GM18505 (cell line): ENCODE results near the gene CCT5.
"Not testable (repeated sequence)": the region's sequence is repeated elsewhere in the genome, so short reads cannot be mapped to it uniquely, and the experiment has no call there.

ENCODE experiments used
- ATAC-seq: cut with Tn5 transposase; IDR thresholded peaks from one replicate; pipeline ENCODE4 v1.9.1; 2021; ENCODE audit not compliant: unreplicated experiment
- POLR2A ChIP-seq: IDR thresholded peaks from 4 replicates; pipeline ENCODE4 v1.6.1; 2011; ENCODE audit warnings: borderline replicate concordance; ENCODE audit not compliant: insufficient read depth, insufficient read length; ENCODE audit errors: extremely low read depth

The CCT5 gene

GRCh38 chr5:10259899-10260298 lies 9.8 kb downstream of the CCT5 start:
- TF ChIP-seq POLR2A: no peak
- no peak for ATAC-seq

GRCh38 chr5:10261065-10261464 lies 11.0 kb downstream of the CCT5 start:
- TF ChIP-seq POLR2A: no peak
- ATAC-seq: no peak

- ATAC-seq: no peak
- TF ChIP-seq POLR2A: no peak
These were observed 12.2 kb downstream of the CCT5 start for GRCh38 chr5:10262121-10262774.

- TF ChIP-seq POLR2A: no peak
- ATAC-seq: no peak
These were observed 12.9 kb downstream of the CCT5 start for GRCh38 chr5:10262995-10263394.

- ATAC-seq: no peak
These were observed 14.5 kb downstream of the CCT5 start for GRCh38 chr5:10264604-10265003.

GRCh38 chr5:10265245-10266109 lies 15.4 kb downstream of the CCT5 start:
- TF ChIP-seq POLR2A: peak; percentile 4
- ATAC-seq: no peak

More at GRCh38 chr5:10264604-10265003, 14.5 kb downstream of the CCT5 start:
- TF ChIP-seq POLR2A: no peak

- TF ChIP-seq POLR2A: no peak
These were observed 16.1 kb downstream of the CCT5 start for GRCh38 chr5:10266137-10266536.

GRCh38 chr5:10266839-10267238 lies 16.8 kb downstream of the CCT5 start:
- TF ChIP-seq POLR2A: no peak
- ATAC-seq: no peak

More at GRCh38 chr5:10266137-10266536, 16.1 kb downstream of the CCT5 start:
- ATAC-seq: no peak

- no peak for TF ChIP-seq POLR2A
- no peak for ATAC-seq
These were observed 18.0 kb downstream of the CCT5 start for GRCh38 chr5:10268100-10268499.

GRCh38 chr5:10272053-10272874 lies 22.2 kb downstream of the CCT5 start:
- no peak for TF ChIP-seq POLR2A
- ATAC-seq: no peak

- not testable (repeated sequence) for ATAC-seq
These were observed 22.8 kb downstream of the CCT5 start for GRCh38 chr5:10272875-10273209.

- no peak for TF ChIP-seq POLR2A
- no peak for ATAC-seq
These were observed 25.4 kb downstream of the CCT5 start for GRCh38 chr5:10275460-10275859.

- no peak for TF ChIP-seq POLR2A
- ATAC-seq: no peak
These were observed 25.9 kb downstream of the CCT5 start for GRCh38 chr5:10275991-10276390.
